GM12878 (cell line): ENCODE data around the gene GPC3. TPM values are rescaled to one million over a fixed set of nuclear protein-coding genes. Genes with fewer than 3 reads are reported as not detected.

Experiments
- BCLAF1 ChIP-seq: fragments of 450-650 bp; IDR thresholded peaks from 2 replicates; pipeline ENCODE4 v1.6.1; 2017; ENCODE audit warnings: antibody characterized with exemption, mild to moderate bottlenecking, moderate library complexity
- EGR1 ChIP-seq, 2 experiments: IDR thresholded peaks; 1 replicate in 1 of 2; 2 replicates in 1 of 2; pipeline ENCODE4 v1.6.1; 2011 to 2012; ENCODE audit warnings: low read depth in 2 of 2, low read length in 2 of 2, borderline replicate concordance in 1 of 2, mild to moderate bottlenecking in 1 of 2, moderate library complexity in 1 of 2
- IRF4 ChIP-seq: IDR thresholded peaks from 2 replicates; pipeline ENCODE4 v1.6.1; 2011; ENCODE audit warnings: low read depth, low read length
- MAX ChIP-seq: IDR thresholded peaks from 2 replicates; pipeline ENCODE4 v1.6.1; 2012; ENCODE audit warnings: low read depth, low read length, improper control_type of control experiment
- MXI1 ChIP-seq: fragments of 150-350 bp; IDR thresholded peaks from 2 replicates; pipeline ENCODE4 v1.6.1; 2011; ENCODE audit warnings: low read depth, mild to moderate bottlenecking, inconsistent platforms, low read length, improper control_type of control experiment
- NFXL1 ChIP-seq: fragments of 450-650 bp; IDR thresholded peaks from 2 replicates; pipeline ENCODE4 v1.6.1; 2017; ENCODE audit warnings: antibody characterized with exemption, mild to moderate bottlenecking, borderline replicate concordance
- NFYA ChIP-seq: IDR thresholded peaks from 2 replicates; pipeline ENCODE4 v1.6.1; 2011; ENCODE audit warnings: low read depth, mild to moderate bottlenecking, low read length, improper control_type of control experiment, borderline replicate concordance
- PAX8 ChIP-seq: fragments of 450-650 bp; IDR thresholded peaks from 2 replicates; pipeline ENCODE4 v1.6.1; 2017; ENCODE audit warnings: mild to moderate bottlenecking, moderate library complexity
- POLR2A ChIP-seq: IDR thresholded peaks from 2 replicates; pipeline ENCODE4 v1.6.1; 2011; ENCODE audit warnings: low read depth, mild to moderate bottlenecking, low read length
- POLR2AphosphoS2 ChIP-seq: IDR thresholded peaks from 2 replicates; pipeline ENCODE4 v1.6.1; 2011; ENCODE audit warnings: low read depth, mild to moderate bottlenecking, low read length, improper control_type of control experiment, moderate library complexity
- RBBP5 ChIP-seq: fragments of 200-600 bp; sonication (generic); conservative IDR thresholded peaks from 2 replicates; pipeline ENCODE4 v1.6.1; 2016
- ZBTB33 ChIP-seq: fragments of 450-650 bp; IDR thresholded peaks from 2 replicates; pipeline ENCODE4 v1.6.1; 2017; ENCODE audit warnings: mild to moderate bottlenecking
- polyA plus RNA-seq, 11 experiments: library from polyadenylated mRNA; depleted of rRNA in 4 of 11; unstranded in 6 of 11; stranded (reverse) in 5 of 11; fragments of >200 nt; fragmentation: Nextera tagmentation in 4 of 11; fragmentation: Illumina TruSeq in 1 of 11; extraction: Ambion mirVana in 4 of 11; extraction: Trizol in 1 of 11; gene quantifications; 1 replicate in 1 of 11; 2 replicates in 10 of 11; pipeline versions ENCODE4 v1.2.1 to v1.2.3, GENCODE V29; 2011 to 2016; ENCODE audit warnings: inconsistent platforms in 2 of 11, missing spikeins in 2 of 11, low read depth in 1 of 11
- total RNA-seq, 4 experiments: library from RNA; depleted of rRNA in 3 of 4; stranded (reverse); fragments of >200 nt in 3 of 4; fragmentation: Illumina TruSeq in 1 of 4; extraction: Trizol in 1 of 4; gene quantifications; 2 replicates each; pipeline versions ENCODE4 v1.2.1 to v1.2.3, GENCODE V29; 2013 to 2021

Gene GPC3
- total and polyA plus RNA-seq, 10 of the 15 experiments (the other 5 are each of a cell fraction or from before 2014, with no cell fraction given) = 0.09 to 0.82 TPM; not detected in 8

- no peak for TF ChIP-seq ZBTB33
- TF ChIP-seq POLR2AphosphoS2 = no peak
- no peak for TF ChIP-seq BCLAF1
- TF ChIP-seq MAX = no peak
- TF ChIP-seq NFXL1 = no peak
- TF ChIP-seq MXI1 = no peak
- no peak for TF ChIP-seq NFYA
- no peak for TF ChIP-seq EGR1 (IDR thresholded peaks at IDR 0.05; ENCODE audit: borderline replicate concordance in 1 of 2, low read depth in 2 of 2, low read length in 2 of 2)
- no peak for TF ChIP-seq IRF4
- no peak for TF ChIP-seq PAX8
- no peak for TF ChIP-seq POLR2A
- no peak for TF ChIP-seq RBBP5
These were observed 414.8 kb downstream of the GPC3 start (continued) for GRCh38 chrX:133570549-133570948.
